Measurements from ENCODE around the gene CCDC154.
"Not testable (repeated sequence)": the region's sequence is repeated elsewhere in the genome, so short reads cannot be mapped to it uniquely, and the experiment has no call there.

Gene CCDC154

GRCh38 chr16:1474082-1474795 lies 29.9 kb upstream of the CCDC154 start:
- DNase-seq: no peak

- no peak for DNase-seq
Observed at GRCh38 chr16:1472974-1473373, 28.6 kb upstream of the CCDC154 start.

- no peak for DNase-seq
Observed at GRCh38 chr16:1471569-1472194, 27.3 kb upstream of the CCDC154 start.

- DNase-seq: no peak
Observed at GRCh38 chr16:1470481-1471251, 26.3 kb upstream of the CCDC154 start.

GRCh38 chr16:1469693-1470201 lies 25.4 kb upstream of the CCDC154 start:
- DNase-seq: no peak

- not testable (repeated sequence) for DNase-seq
Observed at GRCh38 chr16:1469141-1469540, 24.8 kb upstream of the CCDC154 start.

- no peak for DNase-seq
Observed at GRCh38 chr16:1468426-1468810, 24.1 kb upstream of the CCDC154 start.

- DNase-seq: no peak
Observed at GRCh38 chr16:1466968-1467521, 22.7 kb upstream of the CCDC154 start.

- no peak for DNase-seq
Observed at GRCh38 chr16:1466054-1466453, 21.7 kb upstream of the CCDC154 start.

- no peak for DNase-seq
Observed at GRCh38 chr16:1465567-1465915, 21.2 kb upstream of the CCDC154 start.

GRCh38 chr16:1464894-1465566 lies 20.7 kb upstream of the CCDC154 start:
- DNase-seq: no peak

GRCh38 chr16:1464196-1464893 lies 20.0 kb upstream of the CCDC154 start:
- no peak for DNase-seq

GRCh38 chr16:1461146-1461545 lies 16.8 kb upstream of the CCDC154 start:
- DNase-seq: no peak

- no peak for DNase-seq
Observed at GRCh38 chr16:1460602-1461138, 16.3 kb upstream of the CCDC154 start.

GRCh38 chr16:1459967-1460366 lies 15.6 kb upstream of the CCDC154 start:
- no peak for DNase-seq

GRCh38 chr16:1458977-1459341 lies 14.6 kb upstream of the CCDC154 start:
- no peak for DNase-seq

GRCh38 chr16:1458336-1458976 lies 14.1 kb upstream of the CCDC154 start:
- DNase-seq: no peak

- DNase-seq: no peak
Observed at GRCh38 chr16:1457489-1458245, 13.3 kb upstream of the CCDC154 start.

GRCh38 chr16:1456951-1457350 lies 12.6 kb upstream of the CCDC154 start:
- DNase-seq: no peak

Measured in NCI-H1436 (cell line).